SK-N-SH (cell line): ENCODE data around the gene OS9.

Experiments used
- CTCF ChIP-seq: fragments of 200-600 bp; sonication (generic); IDR thresholded peaks from 2 replicates; pipeline ENCODE4 v1.6.1; 2017; ENCODE audit warnings: antibody characterized with exemption, mild to moderate bottlenecking, moderate library complexity
- EP300 ChIP-seq, 2 experiments: IDR thresholded peaks; 2 replicates each; pipeline versions ENCODE4 v1.4.0 to v1.6.1; 2012; ENCODE audit warnings: borderline replicate concordance in 1 of 2, low read depth in 1 of 2, low read length in 1 of 2
- EZH2phosphoT487 ChIP-seq: fragments of 200-600 bp; sonication (generic); IDR thresholded peaks from 2 replicates; pipeline ENCODE4 v1.6.1; 2017; ENCODE audit warnings: low read depth, mixed run types, mild to moderate bottlenecking, antibody characterized with exemption, moderate library complexity, borderline replicate concordance
- GABPA ChIP-seq: IDR thresholded peaks from 2 replicates; pipeline ENCODE4 v1.4.0; 2012; ENCODE audit warnings: low read depth, mild to moderate bottlenecking
- JUND ChIP-seq: IDR thresholded peaks from 2 replicates; pipeline ENCODE4 v1.4.0; 2012
- MAX ChIP-seq: IDR thresholded peaks from 2 replicates; pipeline ENCODE4 v1.4.0; 2012; ENCODE audit warnings: low read depth
- POLR2AphosphoS5 ChIP-seq: IDR thresholded peaks from 2 replicates; pipeline ENCODE4 v1.6.1; 2012; ENCODE audit warnings: low read depth, low read length
- REST ChIP-seq: IDR thresholded peaks from 2 replicates; pipeline ENCODE4 v1.6.1; 2012; ENCODE audit warnings: mild to moderate bottlenecking, low read depth, low read length, moderate library complexity
- TCF12 ChIP-seq: IDR thresholded peaks from 2 replicates; pipeline ENCODE4 v1.4.0; 2012
- TEAD4 ChIP-seq: IDR thresholded peaks from 2 replicates; pipeline ENCODE4 v1.4.0; 2012; ENCODE audit warnings: mild to moderate bottlenecking, borderline replicate concordance; ENCODE audit not compliant: insufficient read depth
- YY1 ChIP-seq: IDR thresholded peaks from 2 replicates; pipeline ENCODE4 v1.4.0; 2012; ENCODE audit warnings: low read depth, mild to moderate bottlenecking

- TF ChIP-seq GABPA = no peak
- TF ChIP-seq MAX = no peak
- TF ChIP-seq EZH2phosphoT487 = no peak
- TF ChIP-seq CTCF = no peak
- TF ChIP-seq YY1 = no peak
- no peak for TF ChIP-seq JUND
- no peak for TF ChIP-seq EP300 (IDR thresholded peaks at IDR 0.05; ENCODE audit: borderline replicate concordance in 1 of 2, low read depth in 1 of 2, low read length in 1 of 2)
- TF ChIP-seq REST = no peak
- TF ChIP-seq POLR2AphosphoS5 = no peak
- TF ChIP-seq TCF12 = no peak
- TF ChIP-seq TEAD4 = no peak
These were observed 61.8 kb downstream of the OS9 start for GRCh38 chr12:57755454-57756372.
